Measurements from ENCODE around the gene GORASP1. TPM values are rescaled to one million over a fixed set of nuclear protein-coding genes. Genes with fewer than 3 reads are reported as not detected.

The GORASP1 gene
- total and polyA plus RNA-seq, 2 of the 13 experiments (the other 11 are each of a cell fraction or from before 2014, with no cell fraction given), result 36.4 to 39.8 TPM

GRCh38 chr3:39130026-39130425 lies 22.6 kb upstream of the GORASP1 start:
- no peaks in the 10 kb centered on the region; the same call in 1 of the 2 replicates for H4K20me1 ChIP-seq (ENCODE audit: insufficient read depth, low read length)

DNA sequence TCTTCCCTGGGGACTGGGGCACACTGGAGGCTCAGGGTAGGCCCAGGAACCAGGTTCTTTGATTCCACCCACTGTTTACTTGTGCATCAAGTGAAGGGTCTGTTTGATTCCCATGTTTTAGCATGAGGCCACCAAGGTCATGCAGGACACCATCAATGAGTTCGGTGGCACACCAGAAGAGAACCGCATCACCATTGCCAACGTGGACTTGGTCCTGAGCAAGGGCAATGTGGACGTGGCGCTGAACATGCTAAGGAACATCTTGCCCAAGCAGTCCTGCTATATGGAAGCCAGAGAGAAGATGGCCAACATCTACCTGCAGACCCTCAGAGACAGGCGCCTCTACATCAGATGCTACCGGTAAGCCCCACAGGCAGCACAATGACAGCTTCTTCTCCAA lies 21.5 kb upstream of the GORASP1 start:
- H2AFZ ChIP-seq (ENCODE audit: low read length), result no peak overlapping the region
- H3K4me3 ChIP-seq (replicated peaks in 1 of 3; ENCODE audit: insufficient read depth in 1 of 3, low read depth in 2 of 3, low read length in 3 of 3), result no peak overlapping the region
- peaks cover 13% of the 10 kb centered on the region for H3K4me1 ChIP-seq (ENCODE audit: insufficient read depth, low read length)
- no peak for TF ChIP-seq ZBTB25 (CRISPR knock-in tag; IDR thresholded peaks at IDR 0.05)
- no peak for TF ChIP-seq ZNF510 (CRISPR knock-in tag; IDR thresholded peaks at IDR 0.05; ENCODE audit: low read depth)
- no peak for TF ChIP-seq AFF4 (CRISPR knock-in tag; IDR thresholded peaks at IDR 0.05)
- no peak for TF ChIP-seq SKI (IDR thresholded peaks at IDR 0.05; ENCODE audit: partially characterized antibody)
- TF ChIP-seq ZNF589 (CRISPR knock-in tag; conservative IDR thresholded peaks at IDR 0.05), result no peak
- no peak for TF ChIP-seq ZNF121 (CRISPR knock-in tag; IDR thresholded peaks at IDR 0.05)
- no TSS peak for BruUV-seq (replicated peaks)
- no peak overlapping the region for H3K4me2 ChIP-seq (ENCODE audit: low read depth, low read length)
- intact Hi-C loops (cut with micrococcal nuclease; ENCODE audit: unreplicated experiment) (loop anchor here (5.0 kb wide), 1 partner anchor 78 kb away; no protein-coding TSS in a partner anchor), in situ Hi-C loops (cut with HindIII; ENCODE audit: extremely low pct_ligation_motif_present, low pct_unique_long_range_greater_than_20kb) (loop anchor here (5.0 kb wide), 2 partner anchors 58 to 158 kb away; no protein-coding TSS in a partner anchor)
- ChIA-PET POLR2A (no interaction called here), CTCF (ENCODE audit: low intra/inter-chr PET ratio, low total read pairs) (no interaction called here)
- no peaks in the 10 kb centered on the region for H3K36me3 ChIP-seq (replicated peaks in 1 of 2; ENCODE audit: control insufficient read depth in 1 of 2, insufficient read depth in 2 of 2, low read length in 2 of 2)
- 67% methylated on average over 6 of the region's 7 CpGs for WGBS (ENCODE audit: low lambda C conversion rate)
- H3K27me3 ChIP-seq (ENCODE audit: control insufficient read depth in 1 of 2, insufficient read depth in 2 of 2, low read length in 2 of 2), result 0 out of 5 replicates have a peak, but pooled peaks cover 0 to 1% of the 10 kb centered on the region in 2 experiments
- FAIRE-seq (no peak), ATAC-seq (no peak), DNase-seq (ENCODE audit: low spot score) (no peak)
- no peaks in the 10 kb centered on the region; the same call in 1 of the 2 replicates for H4K20me1 ChIP-seq (ENCODE audit: insufficient read depth, low read length)
- no peaks in the 10 kb centered on the region for H3K9me3 ChIP-seq (ENCODE audit: low read length)
- H3K27ac ChIP-seq (ENCODE audit: extremely low read length, insufficient read depth, low read length), result no peak overlapping the region
- no peaks in the 10 kb centered on the region for H3K79me2 ChIP-seq (ENCODE audit: insufficient read depth, low read length)
- no peak overlapping the region for H3K9ac ChIP-seq (ENCODE audit: insufficient read depth, low read depth, low read length)

More at GRCh38 chr3:39130026-39130425, 22.6 kb upstream of the GORASP1 start:
- WGBS (ENCODE audit: low lambda C conversion rate), result 74% methylated on average over 4 of the region's 6 CpGs
- DNase-seq (ENCODE audit: low spot score) (no peak), FAIRE-seq (no peak), ATAC-seq (no peak)
- Histone ChIP-seq H2AFZ (ENCODE audit: low read length) (no peak overlapping the region), H3K4me3 (replicated peaks in 1 of 3; ENCODE audit: insufficient read depth in 1 of 3, low read depth in 2 of 3, low read length in 3 of 3) (no peak overlapping the region), H3K27ac (ENCODE audit: extremely low read length, insufficient read depth, low read length) (no peak overlapping the region), H3K4me1 (ENCODE audit: insufficient read depth, low read length) (peaks cover 13% of the 10 kb centered on the region), H3K4me2 (ENCODE audit: low read depth, low read length) (no peak overlapping the region), H3K27me3 (ENCODE audit: control insufficient read depth in 1 of 2, insufficient read depth in 2 of 2, low read length in 2 of 2) (0 out of 5 replicates have a peak, but pooled peaks cover 0 to 1% of the 10 kb centered on the region in 2 experiments), H3K9ac (ENCODE audit: insufficient read depth, low read depth, low read length) (no peak overlapping the region), H3K79me2 (ENCODE audit: insufficient read depth, low read length) (no peaks in the 10 kb centered on the region), H3K36me3 (replicated peaks in 1 of 2; ENCODE audit: control insufficient read depth in 1 of 2, insufficient read depth in 2 of 2, low read length in 2 of 2) (no peaks in the 10 kb centered on the region), H3K9me3 (ENCODE audit: low read length) (no peaks in the 10 kb centered on the region)
- intact Hi-C loops (cut with micrococcal nuclease; ENCODE audit: unreplicated experiment) (no loop called here), in situ Hi-C loops (cut with HindIII; ENCODE audit: extremely low pct_ligation_motif_present, low pct_unique_long_range_greater_than_20kb) (no loop called here)
- ChIA-PET CTCF (ENCODE audit: low intra/inter-chr PET ratio, low total read pairs) (no interaction called here), POLR2A (no interaction called here)
- TF ChIP-seq ZNF850 (CRISPR knock-in tag; conservative IDR thresholded peaks at IDR 0.05) (no peak), ZMYM3 (CRISPR knock-in tag; IDR thresholded peaks at IDR 0.05) (no peak), ZC3H4 (CRISPR knock-in tag; IDR thresholded peaks at IDR 0.05; ENCODE audit: borderline replicate concordance) (no peak), RBFOX2 (IDR thresholded peaks at IDR 0.05; ENCODE audit: low read depth, low read length) (no peak), KMT2B (CRISPR knock-in tag; IDR thresholded peaks at IDR 0.05) (no peak), HDAC2 (CRISPR knock-in tag; IDR thresholded peaks at IDR 0.05) (no peak), SIX4 (CRISPR knock-in tag; IDR thresholded peaks at IDR 0.05) (no peak)
- TF ChIP-seq, protein P1, sequence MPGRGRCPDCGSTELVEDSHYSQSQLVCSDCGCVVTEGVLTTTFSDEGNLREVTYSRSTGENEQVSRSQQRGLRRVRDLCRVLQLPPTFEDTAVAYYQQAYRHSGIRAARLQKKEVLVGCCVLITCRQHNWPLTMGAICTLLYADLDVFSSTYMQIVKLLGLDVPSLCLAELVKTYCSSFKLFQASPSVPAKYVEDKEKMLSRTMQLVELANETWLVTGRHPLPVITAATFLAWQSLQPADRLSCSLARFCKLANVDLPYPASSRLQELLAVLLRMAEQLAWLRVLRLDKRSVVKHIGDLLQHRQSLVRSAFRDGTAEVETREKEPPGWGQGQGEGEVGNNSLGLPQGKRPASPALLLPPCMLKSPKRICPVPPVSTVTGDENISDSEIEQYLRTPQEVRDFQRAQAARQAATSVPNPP (CRISPR knock-in tag; IDR thresholded peaks at IDR 0.05), result no peak
- no TSS peak for BruUV-seq (replicated peaks)
